Activated CD8-positive, alpha-beta T cell treated with anti-CD3 and anti-CD28 coated beads for 36 hours (primary cell): ENCODE measurements around the gene ELL2. TPM values are rescaled to one million over a fixed set of nuclear protein-coding genes. Genes with fewer than 3 reads are reported as not detected.

Experiments used
- ATAC-seq: fragments of 200-7000 bp; cut with Tn5 transposase; one replicate; pipeline ENCODE4 v1.10.0; 2021; ENCODE audit warnings: mild to moderate bottlenecking, moderate library complexity
- CTCF ChIA-PET: fragments of 350-600 bp; sonication (Branson Sonifier 250); formaldehyde crosslinking; loops from one replicate; lab custom pipeline; 2021; ENCODE audit warnings: antibody characterized with exemption; lab: Charles Lee
- POLR2A ChIA-PET: fragments of 350-600 bp; sonication (Branson Sonifier 250); formaldehyde crosslinking; loops from one replicate; lab custom pipeline; 2021; ENCODE audit warnings: antibody characterized with exemption; lab: Charles Lee
- DNase-seq: peaks from one replicate; pipeline ENCODE4 v3.0.0-alpha.2; 2020
- H3K27ac Mint-ChIP-seq: one replicate; pipeline ENCODE4 v1.8.0; 2021; ENCODE audit warnings: mild to moderate bottlenecking, mixed read lengths
- H3K27me3 Mint-ChIP-seq: one replicate; pipeline ENCODE4 v1.8.0; 2021; ENCODE audit warnings: mixed read lengths
- H3K36me3 Mint-ChIP-seq: one replicate; pipeline ENCODE4 v1.8.0; 2021; ENCODE audit warnings: low read depth, mixed read lengths
- H3K4me1 Mint-ChIP-seq: one replicate; pipeline ENCODE4 v1.8.0; 2021; ENCODE audit warnings: low read depth, mixed read lengths
- H3K4me3 Mint-ChIP-seq: one replicate; pipeline ENCODE4 v1.8.0; 2021; ENCODE audit warnings: mild to moderate bottlenecking, moderate library complexity, mixed read lengths
- H3K9me3 Mint-ChIP-seq: one replicate; pipeline ENCODE4 v1.8.0; 2021; ENCODE audit warnings: mixed read lengths
- CTCF ChIP-seq: fragments of 200-600 bp; IDR thresholded peaks from one replicate; pipeline ENCODE4 v1.8.0; 2022; ENCODE audit warnings: antibody characterized with exemption, mild to moderate bottlenecking
- intact Hi-C: fragments of 100-400 bp; cut with micrococcal nuclease; formaldehyde crosslinking; loops from one replicate; pipeline ENCODE4 v1.10.0; 2022
- total RNA-seq, 2 experiments: library from RNA; stranded (reverse); gene quantifications; one replicate each; pipeline ENCODE4 v1.2.3, GENCODE V29; 2021

Gene ELL2
- total RNA-seq, 2 experiments from 2014 or later, result 39.7 to 46.3 TPM

GRCh38 chr5:95985249-95985648 is 23.6 kb upstream of the ELL2 start:
- TF ChIP-seq CTCF, result no peak
- no peak overlapping the region for H3K27ac Mint-ChIP-seq
- ATAC-seq, result no peak
- H3K36me3 Mint-ChIP-seq, result no peaks in the 10 kb centered on the region
- ChIA-PET CTCF (interaction anchor here (0.9 kb wide), 1 partner anchor 9 kb away, joined by 4 read pairs; no protein-coding TSS in a partner anchor), POLR2A (no interaction called here)
- H3K4me1 Mint-ChIP-seq, result no peaks in the 10 kb centered on the region
- H3K9me3 Mint-ChIP-seq, result no peaks in the 10 kb centered on the region
- H3K27me3 Mint-ChIP-seq, result no peaks in the 10 kb centered on the region
- no peak for DNase-seq
- no peak overlapping the region for H3K4me3 Mint-ChIP-seq
- intact Hi-C loops, result no loop called here

GRCh38 chr5:95984287-95984938 is 22.8 kb upstream of the ELL2 start:
- Mint-ChIP-seq H3K27me3 (no peaks in the 10 kb centered on the region), H3K36me3 (no peaks in the 10 kb centered on the region), H3K4me3 (no peak overlapping the region), H3K9me3 (no peaks in the 10 kb centered on the region), H3K4me1 (no peaks in the 10 kb centered on the region), H3K27ac (no peak overlapping the region)
- POLR2A ChIA-PET, result no interaction called here
- ATAC-seq (no peak), DNase-seq (no peak)
- intact Hi-C loops, result no loop called here
- CTCF ChIA-PET, result no interaction called here
- no peak for TF ChIP-seq CTCF

- Mint-ChIP-seq H3K4me1 (no peaks in the 10 kb centered on the region), H3K36me3 (no peaks in the 10 kb centered on the region), H3K27me3 (no peaks in the 10 kb centered on the region), H3K4me3 (no peak overlapping the region), H3K27ac (no peak overlapping the region), H3K9me3 (no peaks in the 10 kb centered on the region)
- DNase-seq (no peak), ATAC-seq (no peak)
- no peak for TF ChIP-seq CTCF
- ChIA-PET POLR2A (no interaction called here), CTCF (no interaction called here)
- intact Hi-C loops, result no loop called here
Measured at GRCh38 chr5:95983509-95983908, 21.9 kb upstream of the ELL2 start.

- no peaks in the 10 kb centered on the region for H3K4me1 Mint-ChIP-seq
- H3K27ac Mint-ChIP-seq, result no peak overlapping the region
- no peaks in the 10 kb centered on the region for H3K9me3 Mint-ChIP-seq
- H3K4me3 Mint-ChIP-seq, result no peak overlapping the region
- TF ChIP-seq CTCF, result no peak
- H3K36me3 Mint-ChIP-seq, result no peaks in the 10 kb centered on the region
- intact Hi-C loops, result no loop called here
- ChIA-PET POLR2A (no interaction called here), CTCF (no interaction called here)
- no peak for ATAC-seq
- DNase-seq, result no peak
- peaks cover 4% of the 10 kb centered on the region for H3K27me3 Mint-ChIP-seq
Measured at GRCh38 chr5:95983080-95983479, 21.4 kb upstream of the ELL2 start.

- Mint-ChIP-seq H3K27ac (no peak overlapping the region), H3K9me3 (no peaks in the 10 kb centered on the region), H3K4me3 (no peak overlapping the region), H3K36me3 (no peaks in the 10 kb centered on the region), H3K27me3 (peaks cover 9% of the 10 kb centered on the region), H3K4me1 (peaks cover 7% of the 10 kb centered on the region)
- ATAC-seq (no peak), DNase-seq (no peak)
- ChIA-PET CTCF (interaction anchor here (1.0 kb wide), 1 partner anchor 9 kb away, joined by 4 read pairs; no protein-coding TSS in a partner anchor), POLR2A (no interaction called here)
- no peak for TF ChIP-seq CTCF
- intact Hi-C loops, result no loop called here
Measured at GRCh38 chr5:95976606-95977005, 15.0 kb upstream of the ELL2 start.
